Stimulated activated CD8-positive, alpha-beta memory T cell treated with anti-CD3 and anti-CD28 coated beads, Interleukin-15, amount 100 ng/mL, for 48 hours (primary cell): ENCODE measurements around the gene DDX52.
A peak's percentile ranks its signal among the peaks of the same experiment; 100 is the strongest.
"Not testable (repeated sequence)": the region's sequence is repeated elsewhere in the genome, so short reads cannot be mapped to it uniquely, and the experiment has no call there.

Source experiments
- DNase-seq, 2 donors: peaks; one replicate each; pipeline ENCODE4 v3.0.0-alpha.2; 2020; ENCODE audit warnings: low read depth in 2 of 2

Gene DDX52

DNA sequence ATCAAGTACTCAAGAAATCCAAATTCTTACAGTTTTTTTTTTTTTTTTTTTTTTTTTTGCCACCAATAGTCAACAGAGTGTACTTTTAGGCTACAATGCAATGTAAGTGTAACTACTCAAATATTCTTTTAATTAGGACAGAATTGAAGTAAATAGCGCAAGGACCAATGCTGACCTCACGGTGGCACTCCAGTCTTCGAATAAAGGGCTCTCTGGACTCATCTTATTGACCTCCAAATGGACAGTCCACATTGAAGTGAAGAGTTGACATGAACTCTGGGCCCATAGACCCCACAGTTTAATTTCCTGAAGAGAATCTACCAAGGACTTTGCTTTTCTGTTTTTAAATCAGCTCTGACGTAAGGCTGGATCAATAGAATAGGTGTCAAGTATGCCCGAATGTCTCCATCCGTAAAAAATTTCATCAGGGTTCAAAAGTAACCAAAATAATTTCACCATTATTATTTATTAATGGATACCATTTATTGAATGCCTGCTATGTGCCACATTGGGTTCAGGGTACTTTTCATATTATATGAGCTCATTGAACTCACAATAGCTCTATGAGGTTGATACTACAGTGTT lies 7.3 kb upstream of the DDX52 start:
- DNase-seq: no peak

DNA sequence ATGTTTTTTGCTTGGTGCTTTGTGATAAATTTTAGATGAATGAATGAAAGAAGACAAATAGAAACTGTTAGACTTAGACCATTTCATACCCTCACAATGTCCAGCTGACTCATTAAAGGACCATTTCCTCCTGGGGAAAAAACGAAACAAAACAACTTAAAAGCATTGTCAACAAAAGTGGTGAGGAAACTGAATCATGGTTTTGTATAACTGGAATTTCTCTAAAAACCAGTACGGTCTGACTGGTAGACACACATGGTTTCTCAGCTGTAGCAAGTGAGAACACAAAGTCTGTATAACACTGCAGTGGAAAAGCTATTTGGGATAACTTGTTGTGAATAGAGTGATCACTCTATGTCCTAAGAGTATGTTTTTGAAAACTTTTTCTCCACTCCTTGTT lies 5.3 kb upstream of the DDX52 start:
- no peak for DNase-seq

DNA sequence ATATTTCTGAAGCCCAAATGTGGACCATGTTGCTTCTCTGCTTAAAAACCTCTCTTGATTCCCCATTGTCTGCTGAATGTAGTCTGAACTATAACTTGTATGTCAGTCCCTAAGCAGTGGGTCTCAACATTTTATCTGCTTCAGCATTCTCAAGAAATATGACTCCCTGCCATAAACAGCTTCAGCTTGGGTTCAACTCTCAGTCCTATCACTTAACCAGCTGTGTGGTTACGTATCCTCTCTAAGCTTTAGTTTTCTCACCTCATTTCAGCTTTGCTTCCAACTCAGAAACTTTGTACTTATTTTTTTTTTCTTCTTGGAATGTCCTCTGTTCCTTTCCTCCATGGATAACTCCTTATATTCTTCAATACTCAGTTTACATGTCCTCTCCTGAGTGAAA lies 4.6 kb upstream of the DDX52 start:
- no peak for DNase-seq

DNA sequence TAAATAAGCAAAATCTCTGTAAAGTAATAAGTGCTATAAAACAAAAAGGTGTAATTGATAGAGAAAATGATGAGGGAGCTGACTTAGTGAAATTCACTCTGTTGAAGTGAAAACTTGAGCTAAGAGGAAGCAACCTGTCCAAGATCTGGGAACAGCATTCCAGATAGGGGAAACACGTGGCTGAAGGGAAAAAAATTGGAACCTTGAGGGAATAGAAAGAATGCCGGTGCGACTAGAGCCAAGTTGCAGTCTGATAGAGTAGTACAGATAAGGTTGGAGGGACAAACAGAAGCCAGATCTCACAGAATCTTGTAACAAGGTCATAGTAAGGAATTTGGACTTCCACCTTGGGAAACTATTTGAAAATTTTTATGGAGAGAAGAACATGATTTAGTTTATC lies 623 bp upstream of the DDX52 start:
- DNase-seq: no peak

DNA sequence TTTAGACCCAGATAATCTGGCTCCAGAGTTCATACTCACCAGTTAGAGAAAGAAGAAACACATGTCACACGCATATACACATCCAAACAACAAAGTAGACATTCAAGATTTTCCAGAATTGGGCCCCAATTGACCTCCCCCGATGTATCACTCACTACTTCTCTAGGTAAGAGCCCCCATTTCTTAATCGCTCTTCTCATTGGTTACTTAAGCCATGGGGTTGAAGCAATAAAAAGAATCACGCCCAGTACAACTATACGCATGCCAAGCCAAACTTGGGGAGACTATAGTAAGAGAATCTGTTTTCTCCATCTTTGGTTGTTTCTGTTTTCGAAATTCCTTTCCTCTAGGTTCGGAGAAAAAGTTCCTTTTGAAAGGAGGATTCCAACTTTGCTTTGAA lies 565 bp downstream of the DDX52 start:
- DNase-seq: no peak

DNA sequence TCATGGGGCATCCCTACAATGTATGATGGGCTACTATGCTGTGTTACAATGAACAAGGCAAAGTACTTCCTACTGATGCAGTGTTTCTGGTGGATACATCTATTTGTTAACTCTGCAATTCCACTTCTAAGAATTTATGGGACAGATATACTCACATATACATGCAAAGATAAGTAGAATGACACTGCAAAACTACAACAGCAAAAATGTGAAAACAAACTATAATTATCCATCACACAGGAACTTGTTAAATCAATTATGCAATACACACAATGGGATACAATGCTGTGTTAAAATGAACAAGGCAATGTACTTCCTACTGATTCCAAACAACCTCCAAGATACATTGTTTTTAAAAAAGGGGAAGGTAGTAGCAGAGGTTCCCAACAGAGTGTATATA lies 3.2 kb downstream of the DDX52 start:
- no peak for DNase-seq

DNA sequence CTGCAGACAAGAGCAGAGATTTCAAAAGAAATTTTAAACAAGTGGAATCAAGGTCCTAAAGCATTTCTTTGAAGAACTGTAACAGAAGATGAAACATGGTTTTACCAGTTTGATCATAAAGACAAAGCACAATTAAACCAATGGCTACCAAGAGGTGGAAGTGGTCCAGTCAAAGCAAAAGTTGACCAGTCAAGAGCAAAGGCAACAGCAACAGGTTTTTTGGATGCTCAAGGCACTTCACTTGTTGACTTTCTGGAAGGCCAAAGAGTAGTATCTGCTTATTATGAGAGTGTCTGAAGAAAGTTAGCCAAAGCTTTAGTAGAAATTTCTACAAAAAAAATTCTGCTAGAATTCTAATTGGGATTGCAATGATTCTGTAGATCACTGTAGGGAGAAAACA lies 5.3 kb downstream of the DDX52 start:
- no peak for DNase-seq

DNA sequence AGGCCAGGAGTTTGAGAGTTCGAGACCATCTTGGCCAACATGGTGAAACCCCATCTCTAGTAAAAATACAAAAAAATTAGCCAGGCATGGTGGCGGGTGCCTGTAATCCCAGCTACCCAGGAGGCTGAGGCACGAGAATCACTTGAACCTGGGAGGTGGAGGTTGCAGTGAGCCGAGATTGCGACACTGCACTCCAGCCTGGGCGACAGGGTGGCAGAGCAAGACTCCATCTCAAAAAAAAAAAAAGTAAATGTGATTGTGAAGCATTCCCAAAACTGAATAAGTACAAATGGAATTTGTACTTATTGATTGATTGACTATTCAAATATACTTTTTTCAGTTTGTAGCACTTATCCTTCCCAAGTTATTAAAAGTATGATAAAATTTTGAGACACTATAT lies 26.8 kb downstream of the DDX52 start:
- not testable (repeated sequence) for DNase-seq

DNA sequence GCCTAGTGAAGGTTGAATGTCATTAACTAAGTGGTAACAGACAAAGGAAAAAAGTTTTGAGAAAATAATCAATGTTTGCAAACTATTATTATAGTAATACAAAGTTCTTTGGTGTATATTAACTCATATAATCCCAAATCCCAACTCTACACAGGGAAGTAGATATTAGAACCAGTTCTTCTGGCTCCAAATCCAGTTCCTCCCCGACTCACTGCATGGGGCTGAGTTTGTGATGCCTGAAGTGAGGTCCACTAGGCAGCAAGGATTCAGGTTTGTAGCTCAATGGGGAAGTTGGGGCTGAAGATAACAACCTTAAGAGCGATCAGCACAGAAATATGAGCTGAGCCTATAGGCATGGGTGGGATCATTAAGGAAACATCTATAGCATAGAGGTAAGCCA lies 28.4 kb downstream of the DDX52 start:
- no peak for DNase-seq

DNA sequence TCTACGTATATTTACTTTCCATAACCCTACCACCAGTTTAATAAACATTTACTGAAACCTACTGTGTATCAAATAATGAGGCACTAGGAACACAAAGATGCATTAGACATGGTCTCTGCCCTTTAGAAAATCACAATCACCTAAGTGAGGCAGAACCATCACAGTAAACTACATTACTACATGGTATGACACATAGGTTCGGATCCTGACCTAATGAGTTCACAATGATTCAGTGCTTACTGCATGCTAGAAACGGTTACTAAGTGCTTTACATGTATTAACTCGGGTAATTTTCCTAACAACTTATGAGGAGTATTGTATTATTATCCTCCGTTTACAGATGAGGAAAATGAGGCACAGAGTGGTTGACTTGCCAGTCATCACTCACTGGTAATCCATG lies 28.9 kb downstream of the DDX52 start:
- no peak for DNase-seq

DNA sequence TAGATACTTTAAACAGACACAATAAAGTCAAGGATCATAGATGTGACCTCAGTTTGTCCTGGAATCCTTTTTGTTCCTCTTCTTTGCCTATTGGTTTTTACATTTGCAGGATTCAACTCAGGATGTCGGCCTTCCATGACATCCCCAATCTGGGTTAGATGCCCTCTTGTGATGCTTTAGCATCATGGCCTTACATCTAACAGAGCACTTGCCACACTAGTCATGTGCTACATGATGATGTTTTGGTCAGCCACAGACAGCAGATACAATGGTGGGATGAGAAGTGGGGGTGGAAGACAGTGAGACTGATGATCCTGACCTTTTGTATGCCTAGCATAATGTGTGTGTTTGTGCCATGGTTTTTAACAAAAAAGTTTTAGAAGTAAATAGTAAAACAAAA lies 32.3 kb downstream of the DDX52 start:
- DNase-seq: no peak

DNA sequence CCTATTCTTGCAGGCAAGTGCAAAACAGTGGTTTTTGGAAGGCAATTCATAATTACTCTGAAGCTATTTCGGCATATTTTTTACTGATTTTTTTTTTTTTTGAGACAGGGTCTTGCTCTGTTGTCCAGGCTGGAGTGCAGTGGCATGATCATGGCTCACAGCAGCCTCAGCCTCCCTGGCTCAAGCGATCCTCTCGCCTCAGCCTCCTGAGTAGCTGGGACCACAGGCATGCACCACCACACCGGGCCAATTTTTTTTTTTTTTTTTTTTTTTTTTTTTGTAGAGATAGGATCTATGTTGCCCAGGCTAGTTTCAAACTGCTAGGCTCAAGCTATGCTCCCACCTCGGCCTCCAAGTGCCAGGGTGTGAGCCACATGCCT lies 33.2 kb downstream of the DDX52 start:
- not testable (repeated sequence) for DNase-seq

DNA sequence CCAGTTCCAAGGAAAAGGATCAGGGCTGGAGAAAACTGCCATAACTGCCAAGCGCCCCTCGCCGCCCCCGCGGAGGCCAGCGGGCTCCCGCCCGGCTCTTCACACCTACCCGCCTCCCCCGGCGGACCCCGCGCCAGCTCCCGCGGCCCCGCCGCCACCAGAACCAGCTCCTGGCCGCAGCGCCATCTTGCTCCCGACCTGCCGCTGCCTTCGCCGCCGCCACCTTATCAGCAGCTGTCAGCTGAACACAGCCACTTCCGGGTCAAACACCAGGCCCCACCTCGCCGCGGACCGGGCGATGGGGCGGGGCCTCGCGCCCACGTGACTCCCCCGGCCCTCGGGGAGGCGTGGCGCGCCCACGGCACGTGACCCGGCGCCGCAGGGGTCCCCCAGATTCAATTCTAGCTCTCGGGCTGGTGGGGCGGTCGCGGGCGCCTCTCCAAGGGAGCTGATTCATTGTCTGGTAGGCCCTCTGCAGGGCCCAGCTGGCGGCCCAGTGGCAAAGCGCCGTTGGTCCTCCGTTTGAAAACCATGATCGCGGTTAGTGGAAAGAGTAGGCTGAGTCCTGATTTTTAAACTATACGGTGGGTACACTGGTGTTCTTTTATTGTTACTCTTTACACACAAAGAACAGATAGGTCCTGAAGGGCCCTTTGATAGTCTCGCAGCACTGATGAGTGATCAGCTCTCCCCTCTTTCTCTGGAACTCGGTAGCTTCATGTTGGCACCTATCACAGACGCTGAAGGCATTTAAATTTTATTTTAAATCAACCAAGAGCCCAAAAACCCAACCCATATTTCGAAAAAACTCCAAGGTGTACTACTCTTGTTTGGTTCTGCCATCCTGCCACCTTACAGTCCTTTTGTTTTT lies 33.8 kb downstream of the DDX52 start, which contains the start of gene SYNRG:
Gene SYNRG, minus strand, starts transcription at position 249 of the 871 bp plus-strand sequence. Its CDS starts 63 bp downstream, at position 186.
- peak; percentile 94 to 95 for DNase-seq

DNA sequence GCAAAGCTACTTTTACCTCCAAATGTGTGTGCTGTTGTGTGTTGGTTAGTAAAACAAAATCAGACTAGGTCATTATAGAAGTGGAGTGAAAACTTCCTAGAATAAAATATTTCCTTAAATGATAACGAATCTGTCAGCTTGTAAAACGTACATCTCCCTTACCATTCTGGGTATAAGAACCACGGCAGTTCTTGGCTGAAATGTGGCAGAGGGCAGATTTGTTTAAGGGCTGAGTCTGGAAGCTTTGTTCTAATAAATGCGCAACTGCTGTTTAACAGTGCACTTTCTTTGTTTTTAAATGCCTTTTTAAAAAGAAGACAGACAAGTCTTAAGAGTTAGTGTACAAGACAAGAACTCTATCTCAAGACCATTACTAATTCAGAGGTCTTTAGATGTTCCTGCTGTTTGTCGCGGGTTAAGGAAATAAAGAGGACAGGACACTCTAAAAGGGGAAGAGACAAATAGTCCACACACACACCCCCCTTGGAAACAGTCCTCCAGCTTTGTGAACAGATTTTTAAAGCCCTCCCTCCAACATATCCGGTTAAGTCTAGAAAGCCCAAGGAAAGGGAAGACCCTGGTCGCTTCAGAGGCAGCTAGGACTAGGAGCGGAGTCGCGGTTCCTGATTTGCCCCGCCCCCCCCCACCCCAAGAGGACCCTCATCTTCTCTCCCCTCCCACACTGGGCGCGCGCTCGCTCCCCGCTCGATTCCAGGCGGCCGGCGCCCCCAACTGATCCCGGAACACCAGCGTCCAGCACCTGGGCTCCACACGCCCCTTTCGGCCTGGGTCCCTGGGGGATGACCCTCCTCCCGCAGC lies 34.7 kb downstream of the DDX52 start:
- no peak for DNase-seq

DNA sequence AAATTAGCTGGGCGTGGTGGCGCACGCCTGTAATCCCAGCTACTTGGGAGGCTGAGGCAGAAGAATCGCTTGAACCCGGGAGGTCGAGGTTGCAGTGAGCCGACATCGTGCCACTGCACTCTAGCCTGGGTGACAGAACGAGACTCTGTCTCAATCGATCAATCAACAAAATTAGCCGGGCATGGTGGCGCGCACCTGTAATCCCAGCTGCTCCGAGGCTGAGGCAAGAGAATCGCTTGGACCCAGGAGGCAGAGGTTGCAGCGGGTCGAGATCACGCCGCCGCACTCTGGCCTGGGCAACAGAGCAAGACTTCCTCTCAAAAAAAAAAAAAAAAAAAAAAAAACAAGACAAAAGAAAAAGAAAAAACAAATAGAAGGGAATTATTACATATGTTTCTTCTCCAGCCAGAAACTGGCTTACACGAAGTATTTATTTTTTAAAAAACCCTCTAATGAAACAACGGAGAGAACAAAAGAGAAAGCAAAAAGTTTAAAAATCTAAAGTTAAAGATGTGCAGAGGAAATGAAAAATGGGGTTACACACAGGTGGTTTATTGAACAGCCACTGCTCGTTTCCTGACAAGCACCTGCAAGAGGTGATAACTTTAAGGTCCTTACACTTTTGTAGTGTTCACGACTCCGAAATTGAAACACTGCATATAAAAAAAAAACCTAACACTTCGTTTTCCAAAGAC lies 35.5 kb downstream of the DDX52 start:
- no peak for DNase-seq

DNA sequence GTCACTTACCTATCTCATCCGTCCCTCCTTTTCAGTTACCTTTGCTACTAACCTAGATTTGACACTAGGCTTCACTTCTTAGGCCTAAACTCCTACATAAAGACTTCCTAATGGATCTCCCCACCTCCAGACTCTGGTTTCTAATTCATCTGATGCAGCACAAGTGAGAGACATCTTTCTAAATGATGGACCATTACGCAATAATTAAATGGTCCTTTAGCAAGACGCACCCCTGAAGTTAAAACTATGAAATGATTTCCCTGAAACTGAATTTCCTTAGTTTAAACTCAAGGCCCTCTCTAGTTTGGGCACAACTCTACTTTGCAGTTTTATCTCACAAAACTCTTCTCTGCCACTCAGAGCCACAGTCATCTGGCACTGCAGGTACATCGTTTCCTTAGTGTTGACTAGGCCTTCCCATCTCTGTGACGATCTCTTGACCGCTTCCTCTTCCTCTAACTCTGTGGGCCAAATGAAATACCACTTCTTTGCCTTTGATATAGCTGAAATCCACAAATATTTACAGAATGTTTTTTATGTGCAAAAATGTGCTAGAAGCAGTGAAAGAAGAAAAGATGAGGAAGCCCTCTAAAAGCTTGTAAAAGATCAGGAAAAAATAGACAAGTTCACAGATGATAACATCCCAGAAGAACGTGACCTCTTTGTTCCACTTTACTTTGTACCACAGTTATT lies 37.3 kb downstream of the DDX52 start:
- peak in 1 of 2 donors; percentile 32 for DNase-seq

DNA sequence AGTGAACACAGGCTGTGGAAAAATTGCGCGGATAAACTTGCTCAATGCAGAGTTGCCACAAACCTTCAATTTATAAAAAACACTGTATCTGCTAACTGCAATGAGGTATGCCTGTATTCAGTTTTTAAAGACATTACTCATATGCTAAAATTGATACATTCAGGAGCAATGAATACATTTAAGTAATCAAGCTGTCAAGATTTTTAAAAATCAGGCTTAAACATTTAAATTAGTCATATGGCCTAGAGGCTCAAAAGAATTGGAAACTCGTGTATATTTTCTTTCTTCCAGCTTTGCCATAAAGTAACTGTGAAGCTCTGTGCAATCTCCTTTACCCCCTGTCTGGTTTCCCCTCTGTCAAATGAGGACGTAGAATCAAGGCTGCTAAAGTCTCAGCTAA lies 38.2 kb downstream of the DDX52 start:
- no peak for DNase-seq

DNA sequence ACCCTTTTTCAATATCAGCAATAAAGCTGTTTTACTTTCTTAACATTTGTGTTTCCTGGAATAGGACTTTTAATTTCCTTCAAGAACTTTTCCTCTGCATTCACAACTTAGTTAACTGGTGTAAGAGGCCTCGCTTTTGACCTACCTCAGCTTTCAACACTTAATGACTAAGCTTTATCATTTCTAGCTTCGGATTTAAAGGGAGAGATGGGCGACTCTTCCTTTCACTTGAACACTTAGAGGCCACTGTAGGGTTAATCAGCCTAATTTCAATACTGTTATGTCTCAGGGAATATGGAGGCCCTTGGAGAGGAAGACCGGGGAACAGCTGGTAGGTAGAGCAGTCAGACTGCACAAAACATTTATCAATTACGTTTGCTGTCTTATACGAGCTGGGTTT lies 38.7 kb downstream of the DDX52 start:
- no peak for DNase-seq

DNA sequence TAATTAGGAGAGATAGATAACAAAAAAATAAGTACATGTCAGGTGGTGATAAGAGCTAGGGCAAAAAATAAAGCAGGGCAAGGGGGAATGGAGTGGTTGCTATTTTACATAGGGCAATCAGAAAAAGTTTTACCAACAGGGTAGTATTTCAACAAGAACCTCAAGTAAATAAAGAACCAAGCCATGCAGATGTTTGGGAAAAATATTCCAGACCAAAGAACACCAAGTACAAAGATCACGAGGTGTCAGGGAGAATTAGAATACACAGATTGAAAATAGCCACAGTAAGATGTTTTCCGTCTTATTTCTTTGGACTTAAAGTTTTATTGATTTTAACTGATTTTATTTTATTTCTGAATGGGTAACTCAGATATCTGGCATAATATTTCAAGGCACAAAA lies 45.1 kb downstream of the DDX52 start:
- no peak for DNase-seq

DNA sequence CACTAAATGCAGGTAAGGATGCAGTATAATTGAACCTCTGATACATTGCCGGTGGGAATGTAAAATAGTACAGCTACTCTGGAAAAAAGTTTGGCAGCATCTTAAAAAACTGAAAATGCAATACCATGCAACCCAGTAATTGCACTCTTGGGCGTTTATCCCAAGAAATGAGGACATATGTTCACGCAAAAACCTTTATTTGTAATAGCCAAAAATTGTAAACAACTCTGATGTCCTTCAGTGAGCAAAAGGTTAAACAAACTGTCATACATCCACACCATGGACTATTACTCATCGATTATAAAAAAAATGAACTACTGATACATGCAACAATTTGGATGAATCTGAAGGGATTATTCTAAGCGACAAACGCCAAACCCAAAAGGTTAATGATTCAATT lies 51.0 kb downstream of the DDX52 start:
- DNase-seq: no peak

DNA sequence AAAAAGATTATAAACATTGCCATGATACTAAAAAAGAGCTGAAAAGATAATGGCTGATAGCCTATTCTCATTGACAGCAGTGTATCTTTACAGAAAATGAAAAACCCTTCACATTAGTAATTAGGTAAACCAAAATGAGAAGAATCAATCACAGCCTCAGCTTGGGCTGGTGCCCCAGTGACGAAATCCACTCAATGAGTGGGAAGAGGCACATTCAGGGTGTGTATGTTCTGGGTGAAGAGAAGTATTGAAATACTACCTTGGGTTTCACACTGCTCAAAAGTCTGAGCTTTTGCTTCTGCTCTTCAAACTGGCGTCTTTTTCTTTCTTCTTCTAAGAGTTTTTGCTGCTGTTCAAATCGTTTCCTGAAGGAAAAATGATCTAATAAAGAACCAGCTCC lies 58.2 kb downstream of the DDX52 start:
- DNase-seq: no peak
